ENCODE results near the gene ZNF135.

ZNF135 gene

DNA sequence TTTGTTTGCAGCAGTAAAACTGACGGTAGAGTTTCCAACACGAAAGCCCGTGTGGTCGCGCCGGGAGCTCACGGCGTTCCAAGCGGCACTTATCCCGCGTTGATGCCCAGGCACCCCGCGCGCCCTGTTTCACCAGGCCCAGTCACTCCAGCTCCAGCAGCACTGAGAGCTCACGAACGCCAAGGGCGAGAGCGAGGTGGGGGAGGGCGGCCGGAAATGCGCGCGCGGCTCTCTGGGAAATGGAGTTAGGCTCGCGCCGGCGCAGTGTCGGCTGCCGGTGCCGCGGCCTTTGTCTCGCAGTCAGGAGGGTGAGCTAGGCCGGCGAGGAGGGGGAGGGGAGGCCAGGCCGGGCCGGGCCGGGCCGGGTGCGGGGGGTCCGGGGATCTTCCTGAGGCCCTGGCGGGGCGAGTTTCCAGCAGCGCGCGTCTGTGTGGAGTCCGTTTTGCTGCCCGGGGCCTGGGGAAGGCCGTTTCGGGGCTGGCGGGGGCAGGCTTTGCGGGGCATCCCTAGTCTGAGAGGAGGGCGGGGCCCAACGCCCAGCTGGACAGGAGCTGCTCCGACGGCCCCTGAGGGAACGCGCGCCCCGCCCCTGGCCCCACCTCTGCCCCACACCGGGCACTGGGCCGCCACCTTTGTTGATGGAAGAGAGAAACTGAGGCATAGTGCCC is at the start of gene ZNF135:
ZNF135 (plus strand) TSS at position 280 of the 668 bp plus-strand sequence. CDS start 721 bp downstream, outside the sequence.
- DNase-seq, result peak; percentile 10

DNA sequence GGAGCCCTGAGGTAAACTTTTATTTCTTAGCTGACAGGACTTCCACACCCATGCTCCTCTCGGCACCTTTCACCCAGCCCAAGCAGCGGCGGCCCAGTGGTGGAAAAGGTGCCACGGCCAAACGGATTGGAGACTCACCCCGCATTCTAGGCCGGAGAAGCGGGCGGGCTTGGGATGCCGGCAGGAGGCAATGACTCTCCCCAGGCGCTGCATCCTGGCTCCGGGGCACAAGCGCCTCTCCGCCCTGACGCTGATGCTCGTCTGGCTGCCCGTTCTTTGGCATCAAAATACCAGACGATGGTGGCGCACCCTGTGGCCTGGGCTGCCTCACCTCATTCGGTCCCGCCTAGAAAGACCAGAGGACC is 49.8 kb upstream of the ZNF135 start:
- DNase-seq, result no peak

DNA sequence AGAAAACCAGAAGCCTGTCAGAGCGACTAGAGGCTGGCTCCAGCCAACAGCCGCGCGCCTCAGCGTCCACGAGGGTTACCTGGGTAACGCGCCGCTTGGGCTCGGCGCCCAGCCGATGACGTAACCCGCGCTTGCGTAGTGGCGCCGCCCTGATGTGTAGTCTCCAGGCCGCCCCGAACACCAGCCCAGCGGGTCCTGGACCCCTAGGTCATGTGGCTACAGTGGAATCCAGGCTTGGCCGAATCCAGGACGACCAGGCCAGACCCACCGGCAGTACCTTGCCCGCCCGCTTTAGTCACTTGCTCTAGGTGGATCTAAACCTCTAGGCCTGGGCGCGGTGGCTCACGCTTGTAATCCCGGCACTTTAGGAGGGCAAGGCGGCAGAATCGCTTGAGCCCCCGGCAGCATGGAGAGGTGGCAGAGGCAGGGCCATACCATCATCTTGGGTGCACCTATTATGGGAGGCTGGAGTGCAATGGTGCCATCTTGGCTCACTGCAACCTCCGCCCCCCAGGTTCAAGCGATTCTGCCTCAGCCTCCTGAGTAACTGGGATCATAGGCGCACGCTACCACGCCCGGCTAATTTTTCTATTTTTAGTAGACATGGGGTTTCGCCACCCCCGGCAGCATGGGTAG is 49.3 kb upstream of the ZNF135 start:
- peak; percentile 61 for DNase-seq

DNA sequence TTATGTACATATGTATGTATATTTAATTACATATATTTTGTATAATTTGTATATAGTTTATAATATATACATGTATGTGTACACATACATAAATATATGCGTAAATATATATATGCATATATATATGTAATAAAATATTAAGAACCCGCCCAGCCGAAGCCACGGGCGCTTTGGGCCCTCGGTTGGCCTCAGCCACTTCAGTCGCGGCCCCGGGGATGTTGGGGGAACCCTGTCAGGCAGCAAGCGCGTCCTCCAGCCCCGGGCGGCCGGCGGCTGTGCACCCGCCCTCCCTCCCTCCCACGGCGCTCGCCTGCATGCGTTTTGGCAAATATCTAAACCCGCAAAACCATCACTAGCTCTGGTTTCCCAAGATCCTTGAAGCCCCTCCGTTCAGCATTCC is 48.6 kb upstream of the ZNF135 start:
- no peak for DNase-seq

DNA sequence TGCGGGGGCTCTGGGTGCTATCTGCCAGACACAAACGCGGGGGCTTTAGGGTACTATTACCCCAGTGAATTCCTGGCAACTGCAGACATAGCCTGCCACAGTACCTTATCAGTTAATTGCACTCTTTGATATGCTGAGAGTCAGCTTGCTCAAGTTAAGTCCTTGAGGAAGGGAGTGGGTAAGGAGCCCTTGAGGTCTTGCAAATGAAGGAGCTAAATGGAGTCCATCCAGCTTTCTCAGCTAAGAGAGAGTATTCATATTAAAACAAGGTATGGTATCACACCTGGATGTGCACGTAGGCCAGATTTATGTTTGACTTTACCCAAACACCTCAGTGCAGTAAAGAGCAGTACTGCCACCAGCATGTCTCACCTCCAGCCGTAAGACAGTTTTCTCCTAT is 44.9 kb upstream of the ZNF135 start:
- no peak for DNase-seq

DNA sequence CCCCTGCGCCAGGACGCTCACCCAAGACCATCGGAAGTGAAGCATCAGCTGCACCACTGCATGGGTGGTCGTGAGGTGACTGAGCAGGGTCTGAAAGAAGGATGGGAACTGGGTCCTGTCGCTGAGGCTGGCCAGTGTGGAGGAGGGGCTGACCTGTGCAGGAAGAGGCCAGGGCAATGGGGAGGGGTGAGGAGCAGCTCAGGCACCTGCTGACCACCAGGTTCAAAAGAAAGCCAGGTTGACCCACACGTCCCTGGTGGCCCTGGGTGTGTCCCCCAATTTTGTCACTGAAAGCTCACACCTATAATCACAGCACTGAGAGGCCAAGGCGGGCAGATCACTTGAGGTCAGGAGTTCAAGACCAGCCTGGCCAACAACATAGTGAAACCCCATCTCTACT is 39.0 kb upstream of the ZNF135 start:
- no peak for DNase-seq

DNA sequence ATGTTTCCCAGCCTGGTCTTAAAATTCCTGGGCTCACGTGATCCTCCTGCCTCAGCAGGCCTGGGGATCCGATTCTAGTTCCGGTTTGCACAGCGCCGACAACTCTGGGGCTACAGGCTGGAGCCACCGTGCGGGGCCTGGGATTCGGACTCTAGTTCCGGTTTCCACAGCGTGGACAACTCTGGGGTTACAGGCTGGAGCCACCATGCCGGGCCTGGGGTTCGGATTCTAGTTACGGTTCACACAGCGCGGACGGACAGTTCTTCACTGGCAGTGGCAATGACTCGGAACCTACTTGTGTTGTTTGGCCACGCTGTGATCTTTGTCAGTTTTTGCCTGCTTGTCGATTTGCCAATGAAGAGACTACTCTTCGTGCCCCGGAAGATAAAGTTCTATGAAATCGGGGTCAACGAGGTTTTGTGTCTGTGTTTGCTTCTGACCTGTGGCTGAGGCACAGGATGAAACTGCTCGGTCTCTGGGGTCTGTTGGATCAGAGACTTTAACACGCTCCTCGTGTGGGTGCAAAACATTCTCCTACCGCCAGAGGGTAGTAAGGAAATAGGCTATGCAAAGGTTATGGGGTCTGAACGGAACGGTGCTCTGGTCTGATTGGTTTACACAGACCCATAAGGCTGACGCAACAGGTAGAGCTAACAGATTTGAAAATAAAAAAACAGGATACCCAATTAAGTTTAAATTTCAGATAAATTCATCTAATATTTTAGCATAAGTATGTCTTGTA is 37.4 kb upstream of the ZNF135 start:
- peak; percentile 22 for DNase-seq

DNA sequence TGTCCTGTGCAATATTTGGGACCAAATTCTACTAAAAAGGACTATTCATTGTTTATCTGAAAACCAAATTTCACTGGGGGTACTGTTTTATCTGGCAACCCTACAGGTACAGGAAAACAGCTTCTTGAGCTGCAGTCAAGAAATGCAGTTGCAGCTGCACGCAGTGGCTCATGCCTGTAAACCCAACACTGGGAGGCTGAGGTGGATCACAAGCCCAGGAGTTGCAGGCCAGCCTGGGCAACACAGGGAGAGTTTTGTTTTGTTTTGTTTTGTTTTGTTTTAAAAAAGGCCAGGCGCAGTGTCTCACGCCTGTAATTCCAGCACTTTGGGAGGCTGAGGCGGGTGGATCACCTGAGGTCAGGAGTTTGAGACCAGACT is 36.8 kb upstream of the ZNF135 start:
- no peak for DNase-seq

DNA sequence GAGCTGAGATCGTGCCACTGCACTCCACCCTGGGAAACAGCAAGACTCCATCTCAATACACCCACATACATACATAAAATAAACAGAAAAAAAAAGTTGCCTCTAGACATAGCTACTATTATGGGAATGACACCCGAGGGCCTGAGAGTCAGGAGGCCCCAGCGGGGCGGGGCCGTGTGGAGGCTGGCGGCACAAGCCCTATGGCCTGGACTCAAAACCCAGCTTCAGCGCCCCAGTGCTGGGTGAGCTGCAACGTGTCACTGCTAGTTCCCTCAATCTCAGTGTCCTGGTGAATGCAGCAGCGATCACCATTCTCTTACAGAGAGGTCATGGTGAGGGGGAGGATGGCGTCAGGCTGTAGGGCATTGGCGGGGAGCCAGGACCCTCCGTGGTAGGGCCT is 34.4 kb upstream of the ZNF135 start:
- DNase-seq, result no peak

DNA sequence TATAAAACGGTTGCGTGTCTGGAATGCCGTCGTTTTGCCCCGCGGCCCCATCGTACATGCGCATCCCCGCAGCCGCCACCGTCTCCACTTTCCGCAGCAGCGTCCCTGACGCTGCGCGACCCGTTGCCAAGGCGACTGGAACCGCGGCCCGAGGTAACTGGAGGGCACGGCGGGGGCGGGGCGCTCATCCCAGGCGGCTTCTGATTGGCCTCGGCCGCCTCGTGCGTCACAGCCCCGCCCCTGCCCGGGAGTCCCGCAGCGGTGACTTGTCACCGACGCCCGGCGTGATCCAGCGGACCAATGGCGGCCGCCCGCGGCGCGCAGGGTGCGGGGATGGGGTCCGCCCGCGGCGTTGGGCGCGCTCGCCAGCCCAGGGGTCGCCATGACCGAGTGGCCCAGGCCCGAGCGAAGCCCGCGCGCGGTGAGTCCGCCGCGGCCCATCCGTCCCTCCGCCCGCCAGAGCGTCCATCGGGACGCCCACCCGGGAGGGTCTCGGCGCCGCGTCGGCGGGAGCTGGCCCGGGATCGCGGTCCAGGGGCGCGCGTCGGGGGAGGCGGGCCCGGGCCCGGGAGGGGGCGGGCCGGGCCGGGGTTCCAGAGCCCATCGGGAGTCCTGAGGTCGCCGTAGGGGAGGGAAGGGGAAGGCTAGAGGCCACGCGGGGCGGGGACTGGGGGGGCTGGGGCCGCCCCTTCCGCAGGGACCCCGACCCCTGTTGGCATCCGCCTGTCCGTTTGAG is 25.2 kb upstream of the ZNF135 start, which contains the start of gene ZSCAN1:
ZSCAN1 (plus strand) TSS at position 285 of the 736 bp plus-strand sequence. CDS start 3,812 bp downstream, outside the sequence.
- DNase-seq, result no peak

DNA sequence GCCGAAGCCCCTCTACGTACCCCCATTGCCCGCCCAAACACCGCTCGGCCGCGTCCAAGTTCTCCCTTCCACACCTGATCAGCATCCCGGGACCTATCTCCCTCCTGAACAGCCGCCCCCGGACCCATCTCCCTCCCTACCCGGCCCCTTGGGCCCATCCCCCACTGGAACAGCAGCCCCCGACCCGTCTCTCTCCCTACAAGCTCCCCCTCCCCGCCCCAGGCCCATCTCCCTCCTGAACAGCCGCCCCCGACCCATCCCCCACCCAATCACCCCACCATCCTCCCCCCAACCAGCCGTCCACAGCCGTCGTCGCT is 24.6 kb upstream of the ZNF135 start:
- DNase-seq, result no peak

DNA sequence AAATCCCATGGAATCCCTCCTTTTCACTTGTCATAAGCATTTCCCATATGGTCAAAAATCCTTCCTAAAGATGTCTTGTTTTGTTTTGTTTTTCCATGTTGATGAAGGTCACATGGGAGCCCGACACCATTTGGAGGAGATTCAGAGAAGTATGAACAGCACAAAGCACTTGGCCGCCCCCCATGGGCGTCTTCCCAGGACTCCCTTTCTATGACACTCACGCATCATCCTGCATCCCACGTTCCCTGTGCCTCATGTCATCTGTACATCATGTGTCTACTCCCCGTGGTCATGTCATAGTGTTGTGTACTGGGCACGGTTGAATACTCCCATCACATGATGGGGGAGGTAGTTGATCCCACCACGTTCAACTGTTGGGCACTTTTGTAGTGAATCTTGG is 23.2 kb upstream of the ZNF135 start:
- DNase-seq, result no peak

DNA sequence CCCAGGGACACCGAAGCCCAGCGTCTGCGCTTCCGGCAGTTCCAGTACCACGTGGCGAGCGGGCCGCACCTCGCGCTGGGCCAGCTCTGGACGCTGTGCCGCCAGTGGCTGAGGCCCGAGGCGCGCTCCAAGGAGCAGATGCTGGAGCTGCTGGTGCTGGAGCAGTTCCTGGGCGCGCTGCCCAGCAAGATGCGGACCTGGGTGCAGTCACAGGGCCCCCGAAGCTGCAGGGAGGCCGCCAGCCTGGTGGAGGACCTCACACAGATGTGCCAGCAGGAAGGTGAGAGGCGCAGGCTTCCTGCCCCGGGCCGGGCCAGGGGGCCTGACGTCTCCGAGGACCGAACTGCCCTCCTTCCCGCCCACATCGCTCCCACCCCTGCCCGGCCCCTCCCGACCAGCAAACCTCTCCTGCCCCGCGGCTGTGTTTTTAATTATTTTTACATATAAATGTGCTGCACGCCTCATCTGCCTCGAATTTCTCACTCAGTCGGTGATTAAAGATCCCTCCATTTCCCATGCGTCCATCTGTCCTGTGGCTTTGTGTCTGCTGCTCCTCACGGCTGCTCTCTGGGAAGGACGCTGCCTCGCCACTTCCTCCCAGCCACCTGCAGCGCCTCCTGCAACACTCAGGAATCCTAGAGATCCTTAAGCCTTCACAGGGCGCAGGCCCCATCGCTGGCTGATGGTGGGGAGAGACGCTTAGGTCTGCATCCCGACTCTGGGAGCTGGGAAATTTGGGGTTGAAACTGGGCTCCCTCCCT is 21.0 kb upstream of the ZNF135 start:
- no peak for DNase-seq

DNA sequence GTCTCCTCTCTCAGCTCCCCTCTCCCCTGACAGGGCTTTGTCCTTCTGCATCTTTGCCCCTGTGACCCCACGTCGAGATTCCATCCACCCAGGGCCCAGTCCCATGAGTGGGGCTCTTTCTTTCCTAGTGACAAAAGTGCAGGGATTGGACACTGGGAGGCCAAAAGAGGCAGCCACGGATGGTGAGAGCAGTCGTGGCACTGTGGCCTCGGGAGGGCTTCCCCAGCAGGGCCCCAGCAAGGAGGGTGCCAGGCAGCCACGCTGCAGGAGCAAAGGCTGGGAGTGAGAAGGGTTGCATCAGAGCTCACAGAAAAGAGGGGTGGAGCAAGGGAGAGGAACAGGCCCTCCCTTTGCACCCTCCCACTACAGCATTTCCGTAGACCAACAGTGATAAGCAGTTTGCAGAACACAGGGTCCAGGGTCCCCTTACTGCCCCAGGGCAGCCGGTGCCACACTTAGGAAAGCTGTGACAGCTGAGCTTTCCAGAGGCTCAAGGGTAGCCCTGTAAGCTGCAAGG is 20.3 kb upstream of the ZNF135 start:
- no peak for DNase-seq

DNA sequence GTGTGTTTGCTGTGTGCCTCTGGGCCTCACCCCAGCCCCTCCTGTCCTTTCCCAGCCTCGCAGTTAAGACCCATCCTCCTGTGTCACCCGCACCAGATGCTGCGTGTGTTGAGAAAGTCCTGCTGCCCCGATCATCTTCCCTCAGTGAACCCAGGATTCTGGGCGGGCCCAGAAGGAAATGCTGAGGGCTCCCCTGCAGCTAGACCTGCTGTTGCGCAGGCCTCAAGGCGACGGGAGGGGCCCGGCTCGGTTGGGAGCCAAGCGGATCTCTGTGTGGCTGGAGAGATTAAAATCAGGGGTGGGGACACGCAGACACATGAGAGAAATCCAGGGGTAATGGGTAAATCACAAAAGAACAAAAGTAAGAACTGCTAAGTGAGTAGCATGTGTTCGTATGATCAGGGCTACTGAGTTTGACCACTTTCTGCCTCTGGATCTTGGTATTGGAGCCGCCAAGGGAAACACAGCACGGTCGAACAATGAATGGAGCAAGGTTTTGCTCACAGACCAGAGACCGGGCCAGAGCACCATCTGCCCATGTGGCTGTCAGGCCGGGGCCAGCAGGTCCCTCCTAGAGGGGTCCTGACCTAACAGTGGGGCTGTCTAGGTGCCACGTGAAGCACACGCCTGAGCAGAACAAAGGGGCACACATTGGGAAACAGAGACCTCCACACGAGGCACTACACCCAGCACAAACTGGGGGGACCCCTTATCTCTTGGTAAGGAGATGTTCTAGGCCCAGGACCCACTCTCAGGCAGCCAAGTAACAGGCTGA is 18.1 kb upstream of the ZNF135 start:
- no peak for DNase-seq

DNA sequence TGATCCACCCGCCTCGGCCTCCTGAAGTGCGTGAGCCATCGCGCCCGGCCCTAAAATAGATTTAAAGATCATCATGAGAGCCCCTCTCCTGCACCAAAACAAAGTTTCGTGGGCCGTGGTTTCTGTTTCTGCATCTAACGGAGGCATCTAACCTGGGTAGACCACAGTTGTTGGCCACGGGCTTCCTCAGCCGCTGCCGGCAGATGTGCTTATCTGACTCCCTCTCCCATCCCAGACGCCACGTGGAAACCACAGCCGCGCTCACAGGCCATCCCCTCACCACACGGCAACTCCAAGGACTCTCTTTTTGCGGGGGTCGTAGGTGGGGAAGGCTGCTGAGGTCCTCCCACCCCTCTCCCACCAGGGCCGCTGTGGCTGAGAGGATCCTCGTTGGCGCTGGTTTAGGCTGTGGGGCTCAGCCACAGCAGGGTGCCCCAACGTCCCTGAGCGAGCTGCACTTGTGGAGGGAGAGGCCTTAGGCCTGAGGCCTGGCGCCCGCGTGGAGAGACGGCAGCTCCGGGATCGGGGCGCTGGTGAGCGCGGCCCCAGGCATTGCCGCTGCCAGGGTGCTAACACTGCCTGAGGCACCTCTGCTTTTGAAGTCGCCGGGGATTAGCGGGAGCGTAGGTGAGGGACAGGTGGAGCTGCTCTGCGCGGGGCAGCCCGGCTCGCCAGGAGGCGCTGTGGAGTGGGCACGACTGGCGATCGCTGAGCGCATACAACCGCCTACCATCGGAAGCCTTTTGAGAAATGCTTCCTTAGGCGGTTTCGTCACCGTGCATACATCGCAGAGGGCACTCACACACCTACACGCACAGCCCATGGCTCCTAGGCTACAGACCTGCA is 16.4 kb upstream of the ZNF135 start:
- DNase-seq, result no peak

DNA sequence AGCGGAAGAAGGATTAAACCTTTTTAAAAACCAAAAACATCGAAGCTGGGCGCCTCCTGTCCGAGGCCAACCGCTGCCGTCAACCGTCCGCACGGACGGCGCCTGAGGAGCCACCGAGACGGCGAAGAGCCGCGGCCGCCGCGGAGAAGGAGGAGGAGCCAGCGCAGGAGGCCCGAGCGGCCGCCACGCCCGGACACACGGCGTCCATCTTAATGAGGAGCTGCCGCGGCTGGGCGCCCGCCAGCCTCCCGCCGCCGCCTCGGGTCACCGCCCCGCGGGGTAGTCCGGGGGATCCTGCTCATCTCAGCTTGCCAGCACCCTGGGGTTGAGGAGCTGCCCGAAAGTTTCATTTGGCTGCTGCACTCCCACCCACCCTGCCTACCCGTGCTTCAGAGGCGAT is 14.7 kb upstream of the ZNF135 start:
- DNase-seq, result no peak

DNA sequence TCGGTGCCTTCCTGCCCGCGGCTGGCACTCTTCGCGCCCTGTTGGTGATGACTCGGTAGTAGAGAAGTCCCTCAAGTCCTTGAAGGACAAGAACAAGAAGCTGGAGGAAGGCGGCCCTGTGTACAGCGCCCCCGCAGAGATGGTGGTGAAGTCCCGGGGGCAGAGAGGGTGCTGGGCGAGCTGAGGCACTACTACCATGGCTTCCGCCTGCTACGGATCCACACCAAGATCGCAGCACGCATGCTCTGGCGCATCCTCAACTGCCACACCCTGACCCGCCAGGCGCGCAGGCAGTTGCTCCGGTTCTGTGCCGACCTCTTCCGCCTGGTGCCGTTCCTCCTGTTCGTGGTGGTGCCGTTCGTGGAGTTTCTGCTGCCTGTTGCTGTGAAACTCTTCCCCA is 14.2 kb upstream of the ZNF135 start:
- DNase-seq, result no peak

DNA sequence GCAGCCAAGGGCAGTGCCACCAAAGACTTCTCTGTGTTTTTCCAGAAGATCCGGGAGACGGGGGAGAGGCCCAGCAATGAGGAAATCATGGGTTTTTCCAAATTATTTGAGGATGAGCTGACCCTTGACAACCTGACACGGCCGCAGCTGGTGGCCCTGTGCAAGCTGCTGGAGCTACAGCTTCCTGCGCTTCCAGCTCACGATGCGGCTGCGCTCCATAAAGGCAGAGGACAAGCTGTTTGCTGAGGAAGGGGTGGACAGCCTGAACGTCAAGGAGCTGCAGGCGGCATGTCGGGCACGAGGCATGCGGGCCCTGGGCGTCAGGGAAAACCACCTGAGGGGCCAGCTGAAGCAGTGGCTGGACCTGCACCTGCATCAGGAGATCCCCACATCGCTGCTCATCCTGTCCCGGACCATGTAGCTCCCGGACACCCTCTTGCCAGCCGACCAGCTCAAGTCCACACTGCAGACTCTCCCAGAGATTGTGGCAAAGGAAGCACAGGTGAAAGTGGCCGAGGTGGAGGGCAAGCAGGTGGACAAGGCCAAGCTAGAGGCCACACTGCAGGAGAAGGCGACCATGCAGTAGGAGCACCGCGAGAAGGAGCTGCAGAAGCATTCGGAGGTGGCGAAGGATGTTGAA is 13.6 kb upstream of the ZNF135 start:
- DNase-seq, result no peak

DNA sequence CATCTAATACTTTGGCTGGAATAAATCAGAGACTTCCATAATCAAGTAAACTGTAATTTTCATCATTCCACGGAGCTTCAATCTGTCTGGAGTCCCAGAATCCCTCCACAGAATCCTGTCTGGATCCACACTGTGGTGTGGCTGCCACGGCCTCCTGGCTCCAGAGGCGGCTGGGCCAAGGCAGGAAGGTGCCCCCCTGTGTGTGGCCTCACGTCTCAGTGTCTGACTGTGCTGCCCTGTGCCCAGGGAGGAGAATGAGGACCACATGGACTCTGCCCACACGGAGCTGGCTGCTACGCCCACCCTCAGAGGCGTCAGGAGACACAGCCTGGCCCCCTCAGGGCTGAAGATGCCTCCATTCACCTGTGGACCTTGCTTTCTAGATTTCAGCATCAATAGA is 12.2 kb upstream of the ZNF135 start:
- no peak for DNase-seq
